Vagina (tissue), 2 donors: ENCODE measurements around the gene FAM120A.

Source experiments
- CTCF ChIP-seq, 3 experiments: fragments of 450-650 bp in 2 of 3; fragments of 200-600 bp in 1 of 3; sonication (generic) in 1 of 3; IDR thresholded peaks; one replicate each; pipeline ENCODE4 v1.5.1; 2017 to 2019; ENCODE audit warnings: antibody characterized with exemption in 3 of 3, mild to moderate bottlenecking in 2 of 3, moderate library complexity in 2 of 3
- POLR2A ChIP-seq, 2 donors: fragments of 450-650 bp; IDR thresholded peaks; one replicate each; pipeline ENCODE4 v1.6.1; 2017; ENCODE audit warnings: antibody characterized with exemption in 2 of 2, mild to moderate bottlenecking in 2 of 2, moderate library complexity in 2 of 2
- POLR2AphosphoS5 ChIP-seq, 2 donors: sonication (generic); formaldehyde crosslinking; IDR thresholded peaks; one replicate each; pipeline ENCODE4 v1.9.0; 2017; ENCODE audit warnings: antibody characterized with exemption in 2 of 2, mild to moderate bottlenecking in 2 of 2, low read depth in 1 of 2; ENCODE audit not compliant: insufficient read depth in 1 of 2

- TF ChIP-seq POLR2A (IDR thresholded peaks at IDR 0.05) (no peak), CTCF (IDR thresholded peaks at IDR 0.05) (no peak), POLR2AphosphoS5 (IDR thresholded peaks at IDR 0.05; ENCODE audit: insufficient read depth in 1 of 2, low read depth in 1 of 2) (no peak)
Measured at GRCh38 chr9:93520523-93520922, 69.0 kb downstream of the FAM120A start.
